Measurements from ENCODE around the gene ATP11A. TPM values are rescaled to one million over a fixed set of nuclear protein-coding genes. Genes with fewer than 3 reads are reported as not detected.

ATP11A gene
- total RNA-seq, 1 donor from 2014 or later: 377 TPM

- H3K4me1 ChIP-seq: no peaks in the 10 kb centered on the region
- intact Hi-C loops (cut with DNase I): no loop called here
- TF ChIP-seq CTCF (IDR thresholded peaks at IDR 0.05): no peak
- no peaks in the 10 kb centered on the region for H3K9me3 ChIP-seq
- H3K27me3 ChIP-seq: no peaks in the 10 kb centered on the region
- no peak overlapping the region for H3K27ac ChIP-seq
- no peak for ATAC-seq
- no peak overlapping the region for H3K4me3 ChIP-seq
- peaks cover 65% of the 10 kb centered on the region for H3K36me3 ChIP-seq
- DNase-seq: no peak
Observed at GRCh38 chr13:112877539-112877938, 187.7 kb downstream of the ATP11A start.

- DNase-seq: no peak
Observed at GRCh38 chr13:112877976-112878955, 188.4 kb downstream of the ATP11A start.

GRCh38 chr13:112879283-112879833 lies 189.5 kb downstream of the ATP11A start:
- no peak overlapping the region for H3K4me3 ChIP-seq
- no peak for TF ChIP-seq CTCF (IDR thresholded peaks at IDR 0.05)
- H3K27me3 ChIP-seq: no peaks in the 10 kb centered on the region
- H3K27ac ChIP-seq: no peak overlapping the region
- no peaks in the 10 kb centered on the region for H3K4me1 ChIP-seq
- no peaks in the 10 kb centered on the region for H3K9me3 ChIP-seq
- no peak for ATAC-seq
- intact Hi-C loops (cut with DNase I): no loop called here
- no peak for DNase-seq
- peaks cover 75% of the 10 kb centered on the region for H3K36me3 ChIP-seq

More at GRCh38 chr13:112877976-112878955, 188.4 kb downstream of the ATP11A start:
- Histone ChIP-seq H3K36me3 (peaks cover 70% of the 10 kb centered on the region), H3K9me3 (no peaks in the 10 kb centered on the region), H3K4me3 (no peak overlapping the region), H3K27ac (no peak overlapping the region), H3K27me3 (no peaks in the 10 kb centered on the region), H3K4me1 (no peaks in the 10 kb centered on the region)
- intact Hi-C loops (cut with DNase I): no loop called here
- no peak for TF ChIP-seq CTCF (IDR thresholded peaks at IDR 0.05)
- no peak for ATAC-seq

- Histone ChIP-seq H3K27me3 (no peaks in the 10 kb centered on the region), H3K27ac (no peak overlapping the region), H3K9me3 (no peaks in the 10 kb centered on the region), H3K4me3 (no peak overlapping the region), H3K36me3 (peaks cover 79% of the 10 kb centered on the region), H3K4me1 (no peaks in the 10 kb centered on the region)
- no peak for TF ChIP-seq CTCF (IDR thresholded peaks at IDR 0.05)
- DNase-seq: no peak
- no peak for ATAC-seq
- intact Hi-C loops (cut with DNase I): no loop called here
Observed at GRCh38 chr13:112880221-112880641, 190.4 kb downstream of the ATP11A start.

- H3K4me1 ChIP-seq: no peaks in the 10 kb centered on the region
- H3K9me3 ChIP-seq: no peaks in the 10 kb centered on the region
- no peak for TF ChIP-seq CTCF (IDR thresholded peaks at IDR 0.05)
- no peak for DNase-seq
- no peak overlapping the region for H3K27ac ChIP-seq
- no peaks in the 10 kb centered on the region for H3K27me3 ChIP-seq
- H3K4me3 ChIP-seq: no peak overlapping the region
- no peak for ATAC-seq
- H3K36me3 ChIP-seq: peaks cover 75% of the 10 kb centered on the region
- intact Hi-C loops (cut with DNase I): no loop called here
Observed at GRCh38 chr13:112880976-112881540, 191.2 kb downstream of the ATP11A start.

All from upper lobe of right lung (tissue), 1 donor.